Keratinocyte (primary cell): ENCODE results near the gene CD44. TPM values are rescaled to one million over a fixed set of nuclear protein-coding genes. Genes with fewer than 3 reads are reported as not detected.
"Not testable (repeated sequence)": the region's sequence is repeated elsewhere in the genome, so short reads cannot be mapped to it uniquely, and the experiment has no call there.

Experiments
- DNase-seq: peaks from one replicate; pipeline ENCODE4 v3.0.0-alpha.2; 2011; ENCODE audit warnings: low read depth, missing footprints, low spot score
- FAIRE-seq: peaks from 2 replicates; lab custom pipeline; 2011; peaks lifted over from hg19 to GRCh38; lab: Jason Lieb, UNC
- H2AFZ ChIP-seq: 2 replicates; pipeline ENCODE4 v1.6.0; 2012; ENCODE audit warnings: low read length, control low read depth, inconsistent platforms; ENCODE audit not compliant: control insufficient read depth
- H3K27ac ChIP-seq: 2 replicates; pipeline ENCODE4 v1.5.1; 2011; ENCODE audit warnings: low read length; ENCODE audit not compliant: control insufficient read depth, insufficient read depth
- H3K27me3 ChIP-seq: 3 replicates; pipeline ENCODE4 v1.6.0; 2011; ENCODE audit warnings: low read length; ENCODE audit not compliant: control insufficient read depth, insufficient read depth; ENCODE audit errors: extremely low read depth
- H3K36me3 ChIP-seq, 2 experiments: 2 replicates in 1 of 2; 3 replicates in 1 of 2; pipeline ENCODE4 v1.5.1; 2011; ENCODE audit warnings: low read length in 2 of 2, mild to moderate bottlenecking in 1 of 2; ENCODE audit not compliant: control insufficient read depth in 2 of 2, insufficient read depth in 2 of 2; ENCODE audit errors: extremely low read depth in 1 of 2
- H3K4me1 ChIP-seq: 3 replicates; pipeline ENCODE4 v1.5.1; 2011; ENCODE audit warnings: low read length; ENCODE audit not compliant: control insufficient read depth, insufficient read depth; ENCODE audit errors: extremely low read depth
- H3K4me2 ChIP-seq: 3 replicates; pipeline ENCODE4 v1.6.0; 2011; ENCODE audit warnings: low read depth, low read length; ENCODE audit not compliant: control insufficient read depth, insufficient read depth; ENCODE audit errors: extremely low read depth
- H3K4me3 ChIP-seq, 3 experiments: fragments of 200-600 bp in 1 of 3; sonication (generic) in 1 of 3; 2 replicates in 2 of 3; 3 replicates in 1 of 3; pipeline ENCODE4 v1.5.1; 2011 to 2016; ENCODE audit warnings: low read length in 3 of 3, mild to moderate bottlenecking in 3 of 3, control low read depth in 2 of 3, inconsistent platforms in 1 of 3, low read depth in 1 of 3, mixed read lengths in 1 of 3, mixed run types in 1 of 3, moderate library complexity in 1 of 3; ENCODE audit not compliant: control insufficient read depth in 2 of 3, insufficient read depth in 2 of 3; ENCODE audit errors: extremely low read depth in 1 of 3
- H3K79me2 ChIP-seq: 2 replicates; pipeline ENCODE4 v1.6.0; 2012; ENCODE audit warnings: low read length; ENCODE audit not compliant: control insufficient read depth, insufficient read depth
- H3K9ac ChIP-seq: 3 replicates; pipeline ENCODE4 v1.6.0; 2011; ENCODE audit warnings: low read length; ENCODE audit not compliant: control insufficient read depth, insufficient read depth; ENCODE audit errors: extremely low read depth
- H3K9me1 ChIP-seq: 3 replicates; pipeline ENCODE4 v1.6.0; 2011; ENCODE audit warnings: low read length; ENCODE audit not compliant: control insufficient read depth, insufficient read depth; ENCODE audit errors: extremely low read depth
- H3K9me3 ChIP-seq: 2 replicates; pipeline ENCODE4 v1.5.1; 2012; ENCODE audit warnings: low read depth, low read length; ENCODE audit not compliant: control insufficient read depth
- H4K20me1 ChIP-seq: 3 replicates; pipeline ENCODE4 v1.6.0; 2011; ENCODE audit warnings: low read length; ENCODE audit not compliant: control insufficient read depth, insufficient read depth; ENCODE audit errors: extremely low read depth
- EZH2 ChIP-seq: IDR thresholded peaks from one replicate; pipeline ENCODE4 v1.6.1; 2012; ENCODE audit warnings: inconsistent platforms, mild to moderate bottlenecking, low read length, moderate library complexity
- dilution Hi-C: fragments of 300-500 bp; cut with MboI; formaldehyde crosslinking; loops from one replicate; pipeline ENCODE4 v1.7.0; 2020; ENCODE audit warnings: low sequenced_read_pairs; ENCODE audit not compliant: extremely low pct_ligation_motif_present
- polyA plus RNA-seq, 5 experiments: library from polyadenylated mRNA; depleted of rRNA in 3 of 5; stranded (reverse) in 3 of 5; stranded (forward) in 1 of 5; unstranded in 1 of 5; fragments of >200 nt; gene quantifications; 1 replicate in 1 of 5; 2 replicates in 3 of 5; 3 replicates in 1 of 5; pipeline versions ENCODE4 v1.2.1 to v1.2.3, GENCODE V29; 2011 to 2012; ENCODE audit warnings: missing spikeins in 2 of 5, low read depth in 1 of 5, low replicate concordance in 1 of 5
- TF ChIP-seq, protein P1 (sequence below), 3 experiments: IDR thresholded peaks in 1 of 3; conservative IDR thresholded peaks in 1 of 3; optimal IDR thresholded peaks in 1 of 3; 2 replicates in 2 of 3; 3 replicates in 1 of 3; pipeline versions ENCODE3 to v1.5.1; 2011; ENCODE audit warnings: low read length in 3 of 3, mild to moderate bottlenecking in 3 of 3, moderate library complexity in 2 of 3, control low read depth in 1 of 3, inconsistent platforms in 1 of 3; ENCODE audit not compliant: insufficient read depth in 2 of 3; ENCODE audit errors: extremely low read depth in 1 of 3

Gene CD44
- polyA plus RNA-seq, 1 donor (not counting 4 experiments of a cell fraction or from before 2014, with no cell fraction given): 2,038 TPM

DNA sequence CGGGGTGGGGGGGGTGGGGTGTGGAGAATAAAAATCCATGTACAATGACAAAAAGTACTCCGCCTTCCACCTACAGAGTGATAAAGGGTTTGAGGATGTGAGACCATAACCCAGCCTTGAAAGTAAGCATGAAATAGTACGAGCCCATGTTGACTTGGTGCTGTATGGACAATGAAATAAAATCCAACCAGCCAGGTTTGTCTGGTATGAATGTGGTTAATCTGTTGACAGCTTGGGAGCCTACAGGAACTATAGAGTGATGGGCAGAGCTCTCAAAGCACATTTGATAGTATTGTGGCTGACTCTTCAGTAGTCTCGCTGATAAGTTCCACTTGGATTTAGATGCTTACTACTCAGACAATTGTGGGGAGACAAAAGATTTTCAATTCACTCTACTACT, 48.8 kb upstream of the CD44 start:
- H2AFZ ChIP-seq: no peak overlapping the region
- dilution Hi-C loops: no loop called here

DNA sequence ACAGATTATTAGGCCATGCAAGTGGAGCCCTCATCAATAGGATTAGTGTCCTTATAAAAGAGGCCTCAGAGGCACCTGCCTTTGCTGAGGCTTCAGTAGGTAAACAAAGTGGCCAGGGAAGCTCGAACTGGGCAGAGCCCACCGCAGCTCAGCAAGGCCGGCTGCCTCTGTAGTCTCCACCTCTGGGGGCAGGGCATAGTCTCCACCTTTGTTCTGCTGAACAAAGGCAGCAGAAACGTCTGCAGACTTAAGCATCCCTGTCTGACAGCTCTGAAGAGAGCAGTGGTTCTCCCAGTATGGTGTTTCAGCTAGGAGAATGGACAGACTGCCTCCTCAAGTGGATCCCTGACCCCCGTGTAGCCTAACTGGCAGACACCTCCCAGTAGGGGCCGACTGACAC, 48.0 kb upstream of the CD44 start:
- dilution Hi-C loops, H3K27me3 ChIP-seq, FAIRE-seq, H3K79me2 ChIP-seq, H3K9ac ChIP-seq, H3K36me3 ChIP-seq, H3K4me2 ChIP-seq, H3K27ac ChIP-seq, DNase-seq, H3K9me3 ChIP-seq, H3K9me1 ChIP-seq, H2AFZ ChIP-seq, H4K20me1 ChIP-seq, H3K4me3 ChIP-seq: not testable (repeated sequence)
- peaks cover 28% of the 10 kb centered on the region for H3K4me1 ChIP-seq

More for the DNA sequence above, 48.8 kb upstream of the CD44 start:
- H3K27me3 ChIP-seq: no peaks in the 10 kb centered on the region
- H3K4me2 ChIP-seq: no peak overlapping the region
- no peaks in the 10 kb centered on the region for H3K36me3 ChIP-seq
- H3K4me3 ChIP-seq: no peak overlapping the region
- no peaks in the 10 kb centered on the region for H3K9me3 ChIP-seq
- H3K4me1 ChIP-seq: peaks cover 32% of the 10 kb centered on the region
- FAIRE-seq (no peak), DNase-seq (no peak)
- TF ChIP-seq, protein P1, sequence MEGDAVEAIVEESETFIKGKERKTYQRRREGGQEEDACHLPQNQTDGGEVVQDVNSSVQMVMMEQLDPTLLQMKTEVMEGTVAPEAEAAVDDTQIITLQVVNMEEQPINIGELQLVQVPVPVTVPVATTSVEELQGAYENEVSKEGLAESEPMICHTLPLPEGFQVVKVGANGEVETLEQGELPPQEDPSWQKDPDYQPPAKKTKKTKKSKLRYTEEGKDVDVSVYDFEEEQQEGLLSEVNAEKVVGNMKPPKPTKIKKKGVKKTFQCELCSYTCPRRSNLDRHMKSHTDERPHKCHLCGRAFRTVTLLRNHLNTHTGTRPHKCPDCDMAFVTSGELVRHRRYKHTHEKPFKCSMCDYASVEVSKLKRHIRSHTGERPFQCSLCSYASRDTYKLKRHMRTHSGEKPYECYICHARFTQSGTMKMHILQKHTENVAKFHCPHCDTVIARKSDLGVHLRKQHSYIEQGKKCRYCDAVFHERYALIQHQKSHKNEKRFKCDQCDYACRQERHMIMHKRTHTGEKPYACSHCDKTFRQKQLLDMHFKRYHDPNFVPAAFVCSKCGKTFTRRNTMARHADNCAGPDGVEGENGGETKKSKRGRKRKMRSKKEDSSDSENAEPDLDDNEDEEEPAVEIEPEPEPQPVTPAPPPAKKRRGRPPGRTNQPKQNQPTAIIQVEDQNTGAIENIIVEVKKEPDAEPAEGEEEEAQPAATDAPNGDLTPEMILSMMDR (optimal IDR thresholded peaks at IDR 0.05 in 1 of 3, IDR thresholded peaks at IDR 0.05 in 1 of 3, conservative IDR thresholded peaks at IDR 0.05 in 1 of 3; ENCODE audit: extremely low read depth in 1 of 3, insufficient read depth in 2 of 3, low read length in 3 of 3): no peak
- no peak for TF ChIP-seq EZH2
- no peaks in the 10 kb centered on the region for H4K20me1 ChIP-seq
- no peak overlapping the region for H3K9ac ChIP-seq
- H3K9me1 ChIP-seq: no peaks in the 10 kb centered on the region
- peaks cover 2% of the 10 kb centered on the region for H3K79me2 ChIP-seq
- no peak overlapping the region for H3K27ac ChIP-seq

DNA sequence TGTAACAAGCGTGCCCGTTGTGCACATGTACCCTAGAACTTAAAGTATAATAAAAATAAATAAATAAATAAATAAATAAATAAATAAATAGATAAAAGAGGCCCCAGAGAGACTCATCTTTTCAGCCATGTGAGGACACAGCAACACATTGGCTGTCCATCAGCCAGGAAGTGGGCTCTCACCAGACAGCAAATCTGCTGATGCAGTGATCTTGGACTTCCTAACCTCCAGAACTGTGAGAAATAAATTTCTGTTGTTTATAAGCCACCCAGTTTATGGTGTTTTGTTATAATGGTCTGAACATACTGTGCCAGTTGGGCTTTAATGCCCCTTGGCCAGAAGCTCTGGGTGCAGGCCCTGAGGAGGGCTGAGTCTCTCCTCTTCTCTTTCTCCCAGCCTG, 42.2 kb upstream of the CD44 start:
- Histone ChIP-seq H3K9ac (no peak overlapping the region), H3K27ac (no peak overlapping the region), H3K4me1 (peaks cover 10% of the 10 kb centered on the region), H2AFZ (no peak overlapping the region), H3K79me2 (no peaks in the 10 kb centered on the region), H3K9me3 (no peaks in the 10 kb centered on the region), H4K20me1 (no peaks in the 10 kb centered on the region), H3K36me3 (no peaks in the 10 kb centered on the region), H3K27me3 (no peaks in the 10 kb centered on the region), H3K4me2 (no peak overlapping the region), H3K4me3 (no peak overlapping the region), H3K9me1 (no peaks in the 10 kb centered on the region)
- TF ChIP-seq, protein P1 (optimal IDR thresholded peaks at IDR 0.05 in 1 of 3, IDR thresholded peaks at IDR 0.05 in 1 of 3, conservative IDR thresholded peaks at IDR 0.05 in 1 of 3; ENCODE audit: extremely low read depth in 1 of 3, insufficient read depth in 2 of 3, low read length in 3 of 3): no peak
- TF ChIP-seq EZH2: no peak
- dilution Hi-C loops: no loop called here
- FAIRE-seq (no peak), DNase-seq (no peak)
